ENCODE measurements around the gene NCDN.

The NCDN gene

DNA sequence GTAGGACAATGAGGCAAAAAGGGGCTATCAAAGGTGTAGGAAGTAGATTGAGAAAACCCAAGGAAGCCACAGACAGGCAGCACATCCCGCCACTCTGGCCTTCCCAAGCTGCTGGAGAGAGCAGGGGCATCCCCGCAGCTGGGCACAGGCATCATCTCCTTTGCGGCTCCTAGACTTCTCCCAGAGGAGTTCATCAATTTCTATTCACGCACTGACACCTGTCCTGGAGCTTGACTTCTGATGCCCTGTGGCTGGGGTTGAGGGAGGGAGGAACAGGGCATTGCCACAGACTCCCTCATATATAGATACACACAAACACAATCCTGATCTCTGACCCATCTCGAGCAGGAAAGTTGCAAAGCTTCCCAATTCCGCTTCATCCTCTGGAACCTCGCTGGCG is 13.7 kb downstream of the NCDN start:
- no peak for DNase-seq (ENCODE audit: insufficient read length, low spot score)
- FAIRE-seq: no peak
- TF ChIP-seq, protein P1, sequence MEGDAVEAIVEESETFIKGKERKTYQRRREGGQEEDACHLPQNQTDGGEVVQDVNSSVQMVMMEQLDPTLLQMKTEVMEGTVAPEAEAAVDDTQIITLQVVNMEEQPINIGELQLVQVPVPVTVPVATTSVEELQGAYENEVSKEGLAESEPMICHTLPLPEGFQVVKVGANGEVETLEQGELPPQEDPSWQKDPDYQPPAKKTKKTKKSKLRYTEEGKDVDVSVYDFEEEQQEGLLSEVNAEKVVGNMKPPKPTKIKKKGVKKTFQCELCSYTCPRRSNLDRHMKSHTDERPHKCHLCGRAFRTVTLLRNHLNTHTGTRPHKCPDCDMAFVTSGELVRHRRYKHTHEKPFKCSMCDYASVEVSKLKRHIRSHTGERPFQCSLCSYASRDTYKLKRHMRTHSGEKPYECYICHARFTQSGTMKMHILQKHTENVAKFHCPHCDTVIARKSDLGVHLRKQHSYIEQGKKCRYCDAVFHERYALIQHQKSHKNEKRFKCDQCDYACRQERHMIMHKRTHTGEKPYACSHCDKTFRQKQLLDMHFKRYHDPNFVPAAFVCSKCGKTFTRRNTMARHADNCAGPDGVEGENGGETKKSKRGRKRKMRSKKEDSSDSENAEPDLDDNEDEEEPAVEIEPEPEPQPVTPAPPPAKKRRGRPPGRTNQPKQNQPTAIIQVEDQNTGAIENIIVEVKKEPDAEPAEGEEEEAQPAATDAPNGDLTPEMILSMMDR (IDR thresholded peaks at IDR 0.05; ENCODE audit: insufficient read depth, missing control alignments): no peak

DNA sequence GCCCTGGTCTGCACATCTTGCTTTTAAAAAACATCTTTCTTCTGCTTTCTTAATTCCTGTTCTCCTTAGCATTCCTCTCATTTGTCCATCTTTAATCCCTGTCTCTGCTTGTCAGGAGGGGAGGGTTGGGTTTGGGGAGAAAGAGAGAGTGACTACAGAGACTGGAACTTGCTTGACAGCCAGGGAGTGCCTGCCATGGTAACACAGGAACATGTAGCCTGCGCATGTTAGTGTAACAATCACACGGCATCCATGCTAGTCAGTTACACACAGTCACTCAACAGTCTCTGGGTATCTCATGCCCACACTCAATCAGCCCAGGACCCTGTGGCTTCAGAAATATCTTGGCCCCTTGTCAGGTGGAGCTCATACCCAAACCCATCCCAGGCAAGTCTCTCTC is 14.7 kb downstream of the NCDN start:
- DNase-seq (ENCODE audit: insufficient read length, low spot score): no peak
- TF ChIP-seq, protein P1 (IDR thresholded peaks at IDR 0.05; ENCODE audit: insufficient read depth, missing control alignments): no peak
- FAIRE-seq: no peak

DNA sequence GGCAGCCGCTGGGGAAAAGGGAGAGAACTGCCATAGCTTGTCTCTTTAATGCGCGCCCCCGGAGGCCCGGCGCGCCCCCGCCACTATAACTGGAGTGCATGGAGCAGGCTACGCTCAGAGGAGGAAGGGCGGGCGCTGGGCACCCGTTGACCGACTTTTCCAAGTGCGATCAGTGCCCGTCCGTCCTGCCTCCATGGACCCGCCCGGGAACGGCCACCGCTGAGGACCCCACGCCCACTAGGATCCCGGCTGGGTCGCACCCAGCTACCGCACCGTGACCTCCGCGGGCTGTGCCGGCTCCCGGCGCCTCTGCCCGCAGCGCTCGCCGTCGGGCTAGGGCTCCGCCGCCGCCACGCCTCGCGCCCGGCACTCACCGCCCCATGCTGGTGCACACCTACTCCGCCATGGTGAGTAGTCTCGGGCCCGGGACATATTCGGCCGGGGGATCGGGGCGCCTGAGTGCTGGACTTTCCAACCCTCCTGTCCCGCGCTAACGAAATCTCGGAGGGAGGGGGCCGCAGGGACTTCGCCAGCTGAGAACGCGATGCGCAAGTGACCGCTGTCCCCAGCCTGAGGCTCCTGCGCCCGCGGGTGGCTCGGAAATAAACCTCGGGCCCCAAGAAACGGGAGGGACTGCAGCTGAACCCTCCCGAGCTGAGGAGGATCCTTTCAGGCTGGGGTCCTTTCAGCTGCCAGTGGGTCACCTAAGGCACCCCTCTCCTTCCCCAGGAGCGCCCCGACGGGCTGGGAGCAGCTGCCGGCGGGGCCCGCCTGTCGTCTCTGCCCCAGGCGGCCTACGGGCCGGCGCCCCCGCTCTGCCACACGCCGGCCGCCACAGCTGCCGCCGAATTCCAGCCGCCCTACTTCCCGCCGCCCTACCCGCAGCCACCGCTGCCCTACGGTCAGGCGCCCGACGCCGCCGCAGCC is 15.9 kb downstream of the NCDN start, which contains the start of gene TFAP2E:
Gene TFAP2E (plus strand): TSS at position 117 of the 927 bp plus-strand sequence. CDS start 264 bp downstream, at position 381.
- FAIRE-seq: no peak
- TF ChIP-seq, protein P1 (IDR thresholded peaks at IDR 0.05; ENCODE audit: insufficient read depth, missing control alignments): no peak
- peak; percentile 72 for DNase-seq (ENCODE audit: insufficient read length, low spot score)

DNA sequence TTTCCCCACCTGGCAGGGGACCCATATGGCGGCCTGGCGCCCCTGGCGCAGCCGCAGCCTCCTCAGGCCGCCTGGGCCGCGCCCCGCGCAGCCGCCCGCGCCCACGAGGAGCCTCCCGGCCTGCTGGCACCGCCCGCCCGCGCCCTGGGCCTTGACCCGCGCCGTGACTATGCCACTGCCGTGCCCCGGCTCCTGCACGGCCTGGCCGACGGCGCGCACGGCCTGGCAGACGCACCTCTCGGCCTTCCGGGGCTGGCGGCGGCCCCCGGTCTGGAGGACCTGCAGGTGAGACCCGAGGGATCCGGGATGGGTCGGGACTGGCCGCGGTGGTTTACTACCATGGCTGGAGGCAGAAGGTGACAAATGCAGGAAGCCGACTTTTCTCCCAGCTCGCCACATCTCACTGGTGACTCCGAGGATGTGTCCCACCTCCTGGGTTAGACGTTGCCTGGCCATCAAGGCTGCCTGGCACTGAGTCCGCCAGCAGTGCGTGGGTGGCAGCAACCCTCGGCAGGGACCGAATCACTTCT is 16.6 kb downstream of the NCDN start:
- TF ChIP-seq, protein P1 (IDR thresholded peaks at IDR 0.05; ENCODE audit: insufficient read depth, missing control alignments): no peak
- no peak for DNase-seq (ENCODE audit: insufficient read length, low spot score)
- FAIRE-seq: no peak

DNA sequence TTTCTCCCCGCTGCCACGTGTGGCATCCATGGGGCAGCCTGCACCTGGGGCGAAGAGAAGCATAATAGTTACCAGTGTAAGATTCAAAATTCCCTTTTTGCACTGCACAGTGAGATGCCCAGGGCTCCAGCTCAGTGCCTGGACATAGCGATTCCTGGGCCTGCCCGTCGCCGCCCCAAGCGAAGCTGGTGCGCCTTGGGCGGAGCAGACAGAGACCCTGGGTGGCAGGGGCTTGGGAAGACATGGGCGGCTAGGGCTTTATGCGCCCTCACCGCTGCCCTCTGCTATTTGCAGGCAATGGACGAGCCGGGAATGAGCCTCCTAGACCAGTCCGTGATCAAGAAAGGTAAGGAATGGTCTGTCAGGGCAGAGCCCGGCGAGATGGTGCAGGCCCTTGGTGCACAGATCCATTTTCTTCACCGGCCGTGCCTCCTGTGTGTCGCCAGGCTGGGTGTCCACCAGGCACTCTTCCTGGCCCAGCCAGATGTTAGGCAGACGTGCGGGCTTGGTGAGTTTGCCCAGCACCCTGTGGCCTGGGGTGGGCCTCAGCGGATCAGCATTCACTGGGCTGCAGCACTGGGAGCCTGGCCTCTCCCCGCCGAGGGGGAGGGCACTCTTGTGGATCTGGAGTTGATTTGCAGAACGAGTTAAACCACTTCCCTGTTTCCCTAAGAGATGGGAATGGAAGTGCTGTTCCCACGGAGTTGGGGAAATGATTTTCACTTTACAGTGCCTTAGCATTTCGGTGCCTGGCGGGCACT is 17.2 kb downstream of the NCDN start:
- DNase-seq (ENCODE audit: insufficient read length, low spot score): no peak
- TF ChIP-seq, protein P1 (IDR thresholded peaks at IDR 0.05; ENCODE audit: insufficient read depth, missing control alignments): no peak
- FAIRE-seq: no peak

DNA sequence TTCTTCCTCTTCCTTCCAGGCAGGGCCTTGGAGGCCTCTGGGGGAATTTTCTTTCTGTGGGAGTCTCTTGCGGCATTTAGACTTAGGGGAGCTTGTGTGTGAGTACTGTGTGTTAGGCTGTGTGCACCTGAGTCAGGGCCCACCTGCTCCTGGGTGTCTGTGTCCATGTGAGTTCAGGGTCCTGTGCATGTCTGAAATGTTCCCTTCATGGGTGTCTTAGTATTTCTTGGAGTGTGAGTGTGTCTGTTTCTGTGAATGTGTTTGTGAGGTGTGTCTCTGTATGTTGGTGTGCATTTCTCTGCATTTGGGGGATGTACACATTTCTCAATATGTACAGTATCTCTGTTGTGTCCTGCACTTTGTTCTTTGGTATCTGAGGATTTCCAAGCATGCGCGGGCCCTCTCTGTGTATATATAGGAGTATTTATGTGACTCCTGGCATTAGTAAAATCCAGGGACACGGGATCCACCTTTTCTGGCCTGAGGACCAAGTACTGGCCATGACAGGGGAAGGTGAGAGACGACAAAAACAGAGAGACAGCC is 17.9 kb downstream of the NCDN start:
- no peak for DNase-seq (ENCODE audit: insufficient read length, low spot score)
- TF ChIP-seq, protein P1 (IDR thresholded peaks at IDR 0.05; ENCODE audit: insufficient read depth, missing control alignments): no peak
- no peak for FAIRE-seq

Data from D721Med (cell line).